Endothelial cell of umbilical vein (primary cell): ENCODE measurements around the gene RNF130. TPM values are rescaled to one million over a fixed set of nuclear protein-coding genes. Genes with fewer than 3 reads are reported as not detected.

Experiments used
- BruUV-seq: library from RNA; stranded (reverse); fragments of 400-500 nt; replicated peaks from 2 replicates; lab custom pipeline; 2021; lab: Mats Ljungman, UMichigan
- CTCF ChIA-PET: fragments of 300-600, 350-600 bp; sonication (Branson Sonifier 250); formaldehyde crosslinking; loops from one replicate; lab custom pipeline; 2021; ENCODE audit warnings: antibody characterized with exemption, inconsistent platforms; lab: Charles Lee
- POLR2A ChIA-PET: fragments of 300-600, 350-600 bp; sonication (Branson Sonifier 250); formaldehyde crosslinking; loops from one replicate; lab custom pipeline; 2021; ENCODE audit warnings: antibody characterized with exemption, inconsistent platforms; lab: Charles Lee
- DNase-seq: peaks from one replicate; pipeline ENCODE4 v3.0.0-alpha.2; 2011; ENCODE audit warnings: low read depth, low spot score
- FAIRE-seq: peaks from 2 replicates; lab custom pipeline; 2011; peaks lifted over from hg19 to GRCh38; lab: Jason Lieb, UNC
- H2AFZ ChIP-seq: 2 replicates; pipeline ENCODE4 v1.6.0; 2012; ENCODE audit warnings: low read depth, low read length, control low read depth, inconsistent platforms
- H3K27ac ChIP-seq: 2 replicates; pipeline ENCODE4 v1.5.1; 2011; ENCODE audit warnings: low read depth, mild to moderate bottlenecking, control low read depth, low read length, moderate library complexity; ENCODE audit not compliant: insufficient read depth
- H3K27me3 ChIP-seq, 2 experiments: 2 replicates each; pipeline versions ENCODE4 v1.6.0 to v1.6.1; 2011; ENCODE audit warnings: low read length in 2 of 2, mixed read lengths in 1 of 2; ENCODE audit not compliant: control insufficient read depth in 2 of 2, insufficient read depth in 2 of 2
- H3K36me3 ChIP-seq, 2 experiments: 2 replicates in 1 of 2; 3 replicates in 1 of 2; pipeline ENCODE4 v1.5.1; 2011; ENCODE audit warnings: low read length in 2 of 2, mild to moderate bottlenecking in 1 of 2, moderate library complexity in 1 of 2; ENCODE audit not compliant: control insufficient read depth in 2 of 2, insufficient read depth in 2 of 2; ENCODE audit errors: extremely low read depth in 1 of 2
- H3K4me1 ChIP-seq: 3 replicates; pipeline ENCODE4 v1.5.1; 2011; ENCODE audit warnings: mild to moderate bottlenecking, low read length; ENCODE audit not compliant: control insufficient read depth, insufficient read depth; ENCODE audit errors: extremely low read depth
- H3K4me2 ChIP-seq: 2 replicates; pipeline ENCODE4 v1.6.1; 2011; ENCODE audit warnings: low read length, control low read depth, mixed read lengths; ENCODE audit not compliant: insufficient read depth
- H3K4me3 ChIP-seq, 3 experiments: fragments of 200-600 bp in 1 of 3; sonication (generic), shearing (Covaris generic) in 1 of 3; replicated peaks in 1 of 3; 2 replicates each; pipeline ENCODE4 v1.5.1; 2011 to 2016; ENCODE audit warnings: control low read depth in 3 of 3, low read length in 3 of 3, mild to moderate bottlenecking in 2 of 3, inconsistent platforms in 1 of 3, low read depth in 1 of 3, moderate library complexity in 1 of 3; ENCODE audit not compliant: insufficient read depth in 1 of 3
- H3K79me2 ChIP-seq: 2 replicates; pipeline ENCODE4 v1.6.0; 2012; ENCODE audit warnings: low read length, inconsistent platforms; ENCODE audit not compliant: control insufficient read depth, insufficient read depth
- H3K9ac ChIP-seq: replicated peaks from 2 replicates; pipeline ENCODE3; 2011; ENCODE audit warnings: low read length, control low read depth; ENCODE audit not compliant: insufficient read depth; ENCODE audit errors: extremely low read depth
- H3K9me1 ChIP-seq: replicated peaks from 3 replicates; pipeline ENCODE4 v1.6.0; 2011; ENCODE audit warnings: mild to moderate bottlenecking, low read length; ENCODE audit not compliant: control insufficient read depth, insufficient read depth; ENCODE audit errors: extremely low read depth
- H3K9me3 ChIP-seq: replicated peaks from 2 replicates; pipeline ENCODE4 v1.5.1; 2012; ENCODE audit warnings: low read length, inconsistent platforms; ENCODE audit not compliant: control insufficient read depth, insufficient read depth
- H4K20me1 ChIP-seq: replicated peaks from 2 replicates; pipeline ENCODE3; 2011; ENCODE audit warnings: mild to moderate bottlenecking, low read length; ENCODE audit not compliant: control insufficient read depth, insufficient read depth; ENCODE audit errors: extremely low read depth
- EZH2 ChIP-seq: IDR thresholded peaks from 2 replicates; pipeline ENCODE4 v1.6.1; 2012; ENCODE audit warnings: borderline replicate concordance, low read depth, mild to moderate bottlenecking, moderate library complexity, low read length, inconsistent platforms; ENCODE audit not compliant: severe bottlenecking
- FOS ChIP-seq: IDR thresholded peaks from 2 replicates; pipeline ENCODE4 v1.6.1; 2011; ENCODE audit warnings: mild to moderate bottlenecking, low read length, moderate library complexity, borderline replicate concordance; ENCODE audit not compliant: insufficient read depth
- GATA2 ChIP-seq: IDR thresholded peaks from 2 replicates; pipeline ENCODE4 v1.7.0; 2011; ENCODE audit warnings: low read depth, mild to moderate bottlenecking, moderate library complexity, mixed read lengths, low read length; ENCODE audit not compliant: insufficient read length, insufficient read depth
- JUN ChIP-seq: IDR thresholded peaks from 2 replicates; pipeline ENCODE4 v1.6.1; 2011; ENCODE audit warnings: borderline replicate concordance, low read depth; ENCODE audit not compliant: insufficient read length, insufficient read depth
- MYC ChIP-seq: IDR thresholded peaks from one replicate; pipeline ENCODE4 v1.6.1; 2011; ENCODE audit warnings: mild to moderate bottlenecking, low read depth, low read length
- POLR2A ChIP-seq: IDR thresholded peaks from 2 replicates; pipeline ENCODE4 v1.6.1; 2012; ENCODE audit warnings: low read depth, mild to moderate bottlenecking, control low read depth, low read length
- POLR2AphosphoS5 ChIP-seq: IDR thresholded peaks from 2 replicates; pipeline ENCODE4 v1.6.1; 2012; ENCODE audit warnings: low read depth, mild to moderate bottlenecking, control low read depth, low read length, moderate library complexity; ENCODE audit not compliant: insufficient read depth
- dilution Hi-C: fragments of 300-500 bp; cut with MboI; formaldehyde crosslinking; loops from one replicate; pipeline ENCODE4 v1.15.0; 2019; ENCODE audit warnings: low sequenced_read_pairs; ENCODE audit not compliant: extremely low pct_ligation_motif_present
- intact Hi-C: fragments of 100-400 bp; cut with micrococcal nuclease; formaldehyde crosslinking; loops from one replicate; pipeline ENCODE4 v1.10.0; 2022
- polyA plus RNA-seq, 4 experiments: library from polyadenylated mRNA; depleted of rRNA in 3 of 4; stranded (reverse) in 3 of 4; unstranded in 1 of 4; fragments of >200 nt; gene quantifications; 2 replicates each; pipeline versions ENCODE4 v1.2.1 to v1.2.3, GENCODE V29; 2011 to 2012; ENCODE audit warnings: missing spikeins in 1 of 4
- total RNA-seq: library from RNA; stranded (reverse); gene quantifications from 2 replicates; pipeline ENCODE4 v1.2.3, GENCODE V29; 2021
- TF ChIP-seq, protein P1 (sequence below): IDR thresholded peaks from 2 replicates; pipeline ENCODE4 v1.6.1; 2011; ENCODE audit not compliant: insufficient read depth, insufficient read length
- TF ChIP-seq, protein P2 (sequence below), 2 donors: IDR thresholded peaks; 1 replicate in 1 of 2; 2 replicates in 1 of 2; pipeline ENCODE4 v1.5.1; 2011; ENCODE audit warnings: low read length in 2 of 2, mild to moderate bottlenecking in 2 of 2, moderate library complexity in 2 of 2, control low read depth in 1 of 2, inconsistent platforms in 1 of 2, low read depth in 1 of 2; ENCODE audit not compliant: insufficient read depth in 1 of 2; ENCODE audit errors: extremely low read depth in 1 of 2

The RNF130 gene
- total and polyA plus RNA-seq, 2 donors (not counting 3 experiments of a cell fraction or from before 2014, with no cell fraction given), result 43.0 to 43.1 TPM

DNA sequence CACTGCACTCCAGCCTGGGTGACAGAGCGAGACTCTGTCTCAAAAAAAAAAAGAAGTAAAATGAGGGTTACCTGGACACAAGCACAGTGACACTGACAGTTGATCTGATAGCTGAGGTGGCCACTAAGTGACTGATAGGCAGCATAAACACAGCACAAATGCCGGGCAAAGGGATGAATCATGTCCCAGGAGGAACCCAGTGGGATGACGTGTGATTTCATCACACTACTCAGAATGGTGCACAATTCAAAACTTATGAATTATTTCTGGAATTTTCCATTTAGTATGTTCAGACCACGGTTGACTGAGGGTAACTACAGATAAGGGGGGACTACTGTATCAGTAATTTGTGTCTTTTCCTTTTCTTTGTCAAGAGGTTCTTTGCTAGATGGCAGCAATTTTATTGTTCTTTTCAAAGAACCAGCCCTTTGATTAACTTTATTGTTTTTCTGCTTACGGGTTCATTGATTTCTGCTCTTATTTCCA, 34.3 kb upstream of the RNF130 start:
- intact Hi-C loops (no loop called here), dilution Hi-C loops (no loop called here)
- Histone ChIP-seq H3K27me3 (no peaks in the 10 kb centered on the region), H3K36me3 (no peaks in the 10 kb centered on the region), H3K4me1 (no peaks in the 10 kb centered on the region), H3K79me2 (no peaks in the 10 kb centered on the region), H3K9me1 (no peaks in the 10 kb centered on the region), H3K9ac (no peak overlapping the region), H2AFZ (no peak overlapping the region), H3K27ac (no peak overlapping the region), H3K4me2 (no peak overlapping the region), H3K9me3 (no peaks in the 10 kb centered on the region), H4K20me1 (no peaks in the 10 kb centered on the region), H3K4me3 (no peak overlapping the region)
- CTCF ChIA-PET, result no interaction called here
- POLR2A ChIA-PET, result no interaction called here
- no TSS peak for BruUV-seq
- TF ChIP-seq, protein P1, sequence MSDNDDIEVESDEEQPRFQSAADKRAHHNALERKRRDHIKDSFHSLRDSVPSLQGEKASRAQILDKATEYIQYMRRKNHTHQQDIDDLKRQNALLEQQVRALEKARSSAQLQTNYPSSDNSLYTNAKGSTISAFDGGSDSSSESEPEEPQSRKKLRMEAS, result no peak
- TF ChIP-seq MYC, result no peak
- no peak for TF ChIP-seq EZH2
- no peak for TF ChIP-seq FOS
- no peak for TF ChIP-seq POLR2A
- TF ChIP-seq, protein P2, sequence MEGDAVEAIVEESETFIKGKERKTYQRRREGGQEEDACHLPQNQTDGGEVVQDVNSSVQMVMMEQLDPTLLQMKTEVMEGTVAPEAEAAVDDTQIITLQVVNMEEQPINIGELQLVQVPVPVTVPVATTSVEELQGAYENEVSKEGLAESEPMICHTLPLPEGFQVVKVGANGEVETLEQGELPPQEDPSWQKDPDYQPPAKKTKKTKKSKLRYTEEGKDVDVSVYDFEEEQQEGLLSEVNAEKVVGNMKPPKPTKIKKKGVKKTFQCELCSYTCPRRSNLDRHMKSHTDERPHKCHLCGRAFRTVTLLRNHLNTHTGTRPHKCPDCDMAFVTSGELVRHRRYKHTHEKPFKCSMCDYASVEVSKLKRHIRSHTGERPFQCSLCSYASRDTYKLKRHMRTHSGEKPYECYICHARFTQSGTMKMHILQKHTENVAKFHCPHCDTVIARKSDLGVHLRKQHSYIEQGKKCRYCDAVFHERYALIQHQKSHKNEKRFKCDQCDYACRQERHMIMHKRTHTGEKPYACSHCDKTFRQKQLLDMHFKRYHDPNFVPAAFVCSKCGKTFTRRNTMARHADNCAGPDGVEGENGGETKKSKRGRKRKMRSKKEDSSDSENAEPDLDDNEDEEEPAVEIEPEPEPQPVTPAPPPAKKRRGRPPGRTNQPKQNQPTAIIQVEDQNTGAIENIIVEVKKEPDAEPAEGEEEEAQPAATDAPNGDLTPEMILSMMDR (IDR thresholded peaks at IDR 0.05; ENCODE audit: extremely low read depth in 1 of 2, insufficient read depth in 1 of 2, low read depth in 1 of 2, low read length in 2 of 2), result no peak
- no peak for TF ChIP-seq GATA2
- no peak for TF ChIP-seq POLR2AphosphoS5
- no peak for TF ChIP-seq JUN
- no peak for DNase-seq
- FAIRE-seq, result no peak
